HepG2 (cell line): ENCODE results near the gene PPHLN1. TPM values are rescaled to one million over a fixed set of nuclear protein-coding genes. Genes with fewer than 3 reads are reported as not detected.

Experiments used
- ATAC-seq: fragments of 200-7000 bp; cut with Tn5 transposase; 3 replicates; pipeline ENCODE4 v1.9.1; 2020; ENCODE audit warnings: mild to moderate bottlenecking, moderate library complexity
- BruUV-seq: library from RNA; stranded (reverse); fragments of 400-500 nt; replicated peaks from 2 replicates; lab custom pipeline; 2021; lab: Mats Ljungman, UMichigan
- CTCF ChIA-PET: fragments of 300-600 bp; formaldehyde crosslinking; extraction: SDS; loops from one replicate; lab custom pipeline; 2021; ENCODE audit warnings: low total read pairs, inconsistent platforms, low intra/inter-chr PET ratio; lab: Yijun Ruan, JAX
- POLR2A ChIA-PET: fragments of 350-600 bp; sonication (Branson Sonifier 250); formaldehyde crosslinking; loops from one replicate; lab custom pipeline; 2020; ENCODE audit warnings: antibody characterized with exemption, inconsistent platforms; lab: Yijun Ruan, JAX
- DNase-seq: peaks from one replicate; pipeline ENCODE4 v3.0.0-alpha.2; 2015; ENCODE audit warnings: low spot score
- FAIRE-seq: peaks from 3 replicates; lab custom pipeline; 2011; peaks lifted over from hg19 to GRCh38; lab: Jason Lieb, UNC
- H2AFZ ChIP-seq: one replicate; pipeline ENCODE4 v1.6.1; 2011; ENCODE audit warnings: low read length, inconsistent platforms
- H3K27ac ChIP-seq: fragments of 300-600 bp; 3 replicates; pipeline ENCODE4 v1.8.0; 2011; ENCODE audit warnings: mixed run types, mild to moderate bottlenecking, mixed read lengths, low read length, inconsistent platforms; ENCODE audit not compliant: insufficient read depth; ENCODE audit errors: extremely low read length
- H3K27me3 ChIP-seq, 2 experiments: fragments of 200-600 bp in 1 of 2; 2 replicates in 1 of 2; 3 replicates in 1 of 2; pipeline versions ENCODE4 v1.6.0 to v1.8.0; 2011; ENCODE audit warnings: low read length in 2 of 2, mild to moderate bottlenecking in 2 of 2, moderate library complexity in 2 of 2, inconsistent platforms in 1 of 2; ENCODE audit not compliant: insufficient read depth in 2 of 2, control insufficient read depth in 1 of 2
- H3K36me3 ChIP-seq, 2 experiments: fragments of 200-600 bp in 1 of 2; replicated peaks in 1 of 2; 2 replicates in 1 of 2; 3 replicates in 1 of 2; pipeline versions ENCODE4 v1.5.1 to v1.8.0; 2011; ENCODE audit warnings: low read length in 2 of 2, inconsistent platforms in 1 of 2; ENCODE audit not compliant: insufficient read depth in 2 of 2, control insufficient read depth in 1 of 2
- H3K4me1 ChIP-seq: 2 replicates; pipeline ENCODE4 v1.5.1; 2012; ENCODE audit warnings: low read length, inconsistent platforms; ENCODE audit not compliant: insufficient read depth
- H3K4me2 ChIP-seq: 2 replicates; pipeline ENCODE4 v1.6.0; 2011; ENCODE audit warnings: low read depth, low read length, inconsistent platforms
- H3K4me3 ChIP-seq, 3 experiments: fragments of 200-600 bp in 1 of 3; sonication (generic), shearing (Covaris generic) in 1 of 3; replicated peaks in 1 of 3; 2 replicates each; pipeline ENCODE4 v1.5.1; 2011 to 2016; ENCODE audit warnings: low read length in 3 of 3, inconsistent platforms in 2 of 3, low read depth in 2 of 3, mild to moderate bottlenecking in 2 of 3, control low read depth in 1 of 3, mixed read lengths in 1 of 3; ENCODE audit not compliant: insufficient read depth in 1 of 3
- H3K79me2 ChIP-seq: one replicate; pipeline ENCODE4 v1.6.1; 2011; ENCODE audit warnings: low read length, inconsistent platforms; ENCODE audit not compliant: insufficient read depth
- H3K9ac ChIP-seq: 2 replicates; pipeline ENCODE4 v1.6.0; 2011; ENCODE audit warnings: mild to moderate bottlenecking, low read depth, low read length, inconsistent platforms; ENCODE audit not compliant: insufficient read depth
- H3K9me3 ChIP-seq: 2 replicates; pipeline ENCODE4 v1.5.1; 2012; ENCODE audit warnings: mild to moderate bottlenecking, low read length
- H4K20me1 ChIP-seq: 2 replicates; pipeline ENCODE4 v1.6.0; 2011; ENCODE audit warnings: inconsistent platforms, mild to moderate bottlenecking, low read length, moderate library complexity; ENCODE audit not compliant: insufficient read depth
- CBX1 ChIP-seq: IDR thresholded peaks from one replicate; pipeline ENCODE4 v1.6.1; 2016; ENCODE audit warnings: antibody characterized with exemption, low read depth
- CHD4 ChIP-seq: fragments of 200-600 bp; sonication (generic); IDR thresholded peaks from 2 replicates; pipeline ENCODE4 v1.7.0; 2017; ENCODE audit warnings: mild to moderate bottlenecking, low read length, borderline replicate concordance
- FOSL1 ChIP-seq: sonication (generic); formaldehyde crosslinking; IDR thresholded peaks from 2 replicates; pipeline ENCODE4 v1.9.0; 2021; ENCODE audit warnings: missing genetic modification reagents, borderline replicate concordance
- IRF9 ChIP-seq: sonication (generic); formaldehyde crosslinking; IDR thresholded peaks from 2 replicates; pipeline ENCODE4 v1.8.0; 2022; ENCODE audit warnings: missing genetic modification reagents, mild to moderate bottlenecking, borderline replicate concordance
- JUN ChIP-seq: sonication (generic); formaldehyde crosslinking; IDR thresholded peaks from 2 replicates; pipeline ENCODE4 v1.4.0; 2020; ENCODE audit warnings: mild to moderate bottlenecking, missing genetic modification reagents
- MYC ChIP-seq: sonication (generic); formaldehyde crosslinking; IDR thresholded peaks from 2 replicates; pipeline ENCODE4 v1.9.0; 2021; ENCODE audit warnings: missing genetic modification reagents, borderline replicate concordance
- PTBP1 ChIP-seq: fragments of 200-400 bp; formaldehyde crosslinking; IDR thresholded peaks from 2 replicates; pipeline ENCODE4 v1.6.1; 2018; ENCODE audit warnings: low read length, low read depth; ENCODE audit not compliant: poor library complexity, severe bottlenecking
- SMARCE1 ChIP-seq: fragments of 450-650 bp; IDR thresholded peaks from 2 replicates; pipeline ENCODE4 v1.6.1; 2017; ENCODE audit warnings: borderline replicate concordance
- TGIF2 ChIP-seq: IDR thresholded peaks from 2 replicates; pipeline ENCODE4 v1.6.1; 2016; ENCODE audit warnings: control low read depth, missing compliant biosample characterization
- ZNF614 ChIP-seq: IDR thresholded peaks from 2 replicates; pipeline ENCODE4 v1.6.1; 2018; ENCODE audit warnings: missing biosample characterization, missing genetic modification reagents, inconsistent platforms, borderline replicate concordance
- ZSCAN25 ChIP-seq: sonication (generic); formaldehyde crosslinking; IDR thresholded peaks from 2 replicates; pipeline ENCODE4 v1.8.0; 2022; ENCODE audit warnings: mild to moderate bottlenecking, missing genetic modification reagents
- WGBS: methylation state at CpG from one replicate; pipeline ENCODE4 v1.1.6; 2017; ENCODE audit warnings: low lambda C conversion rate; 5-methylcytosine and 5-hydroxymethylcytosine counted together
- in situ Hi-C: cut with HindIII; loops from 2 replicates; pipeline ENCODE4 v1.10.0; 2017; ENCODE audit warnings: low pct_unique_long_range_greater_than_20kb; ENCODE audit not compliant: extremely low pct_ligation_motif_present
- intact Hi-C: fragments of 100-400 bp; cut with micrococcal nuclease; formaldehyde crosslinking; loops from one replicate; pipeline ENCODE4 v1.10.0; 2022; ENCODE audit not compliant: unreplicated experiment
- polyA plus RNA-seq, 8 experiments: library from polyadenylated mRNA; depleted of rRNA in 3 of 8; stranded (reverse) in 7 of 8; unstranded in 1 of 8; fragments of >200 nt; fragmentation: Illumina TruSeq in 4 of 8; extraction: Trizol in 4 of 8; gene quantifications; 2 replicates each; pipeline versions ENCODE4 v1.2.1 to v1.2.3, GENCODE V29; 2011 to 2016; ENCODE audit warnings: low read depth in 4 of 8, missing spikeins in 1 of 8, mixed read lengths in 1 of 8; ENCODE audit not compliant: insufficient read depth in 1 of 8
- total RNA-seq, 5 experiments: library from RNA; depleted of rRNA; stranded (reverse); fragments of >200 nt; fragmentation: Illumina TruSeq; extraction: Trizol; gene quantifications; 2 replicates each; pipeline ENCODE4 v1.2.3, GENCODE V29; 2016; ENCODE audit warnings: low read depth in 1 of 5
- TF ChIP-seq, protein P1 (sequence below): sonication (generic); formaldehyde crosslinking; IDR thresholded peaks from 2 replicates; pipeline ENCODE4 v1.5.0; 2020; ENCODE audit warnings: missing genetic modification reagents
- TF ChIP-seq, protein P2 (sequence below): sonication (generic); formaldehyde crosslinking; IDR thresholded peaks from 2 replicates; pipeline ENCODE4 v1.5.1; 2020; ENCODE audit warnings: mild to moderate bottlenecking, missing genetic modification reagents
- TF ChIP-seq, protein P3 (sequence below): sonication (generic); formaldehyde crosslinking; IDR thresholded peaks from 2 replicates; pipeline ENCODE4 v1.4.0; 2020; ENCODE audit warnings: missing genetic modification reagents, borderline replicate concordance
- TF ChIP-seq, protein P4 (sequence below): sonication (generic); formaldehyde crosslinking; IDR thresholded peaks from 2 replicates; pipeline ENCODE4 v1.4.0; 2020; ENCODE audit warnings: mild to moderate bottlenecking, missing genetic modification reagents, borderline replicate concordance

PPHLN1 gene
- total and polyA plus RNA-seq, 2 of the 13 experiments (the other 11 are each of a cell fraction or from before 2014, with no cell fraction given), result 43.4 to 66.0 TPM

DNA sequence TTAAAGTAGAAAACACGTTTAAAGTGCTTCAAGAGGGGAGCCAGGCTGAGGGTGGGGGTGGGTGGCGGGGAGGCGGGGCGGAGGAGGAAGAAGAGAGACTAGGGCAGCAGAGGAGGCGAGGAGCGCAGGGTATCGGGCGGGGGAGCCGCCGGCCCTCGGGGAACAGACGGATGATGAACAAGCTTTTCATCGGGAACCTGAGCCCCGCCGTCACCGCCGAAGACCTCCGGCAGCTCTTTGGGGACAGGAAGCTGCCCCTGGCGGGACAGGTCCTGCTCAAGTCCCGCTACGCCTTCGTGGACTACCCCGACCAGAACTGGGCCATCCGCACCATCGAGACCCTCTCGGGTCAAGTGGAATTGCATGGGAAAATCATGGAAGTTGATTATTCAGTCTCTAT, 39.2 kb upstream of the PPHLN1 start:
- H3K9ac ChIP-seq, result no peak overlapping the region
- DNase-seq (no peak), ATAC-seq (no peak), FAIRE-seq (no peak)
- ChIA-PET CTCF (no interaction called here), POLR2A (no interaction called here)
- H4K20me1 ChIP-seq, result no peaks in the 10 kb centered on the region
- intact Hi-C loops, result no loop called here
- no peak overlapping the region for H3K4me2 ChIP-seq
- no peaks in the 10 kb centered on the region for H3K79me2 ChIP-seq
- peaks cover 0 to 3% of the 10 kb centered on the region in 2 experiments; a peak in 1 of 5 replicates for H3K27me3 ChIP-seq
- H2AFZ ChIP-seq, result no peak overlapping the region
- no TSS peak for BruUV-seq
- TF ChIP-seq, protein P1, sequence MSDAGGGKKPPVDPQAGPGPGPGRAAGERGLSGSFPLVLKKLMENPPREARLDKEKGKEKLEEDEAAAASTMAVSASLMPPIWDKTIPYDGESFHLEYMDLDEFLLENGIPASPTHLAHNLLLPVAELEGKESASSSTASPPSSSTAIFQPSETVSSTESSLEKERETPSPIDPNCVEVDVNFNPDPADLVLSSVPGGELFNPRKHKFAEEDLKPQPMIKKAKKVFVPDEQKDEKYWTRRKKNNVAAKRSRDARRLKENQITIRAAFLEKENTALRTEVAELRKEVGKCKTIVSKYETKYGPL (CRISPR knock-in tag), result no peak
- no peak for TF ChIP-seq CBX1
- no peak for TF ChIP-seq CHD4
- TF ChIP-seq TGIF2 (CRISPR knock-in tag), result no peak
- no peak for TF ChIP-seq ZNF614
- TF ChIP-seq FOSL1 (CRISPR knock-in tag), result no peak
- TF ChIP-seq, protein P2, sequence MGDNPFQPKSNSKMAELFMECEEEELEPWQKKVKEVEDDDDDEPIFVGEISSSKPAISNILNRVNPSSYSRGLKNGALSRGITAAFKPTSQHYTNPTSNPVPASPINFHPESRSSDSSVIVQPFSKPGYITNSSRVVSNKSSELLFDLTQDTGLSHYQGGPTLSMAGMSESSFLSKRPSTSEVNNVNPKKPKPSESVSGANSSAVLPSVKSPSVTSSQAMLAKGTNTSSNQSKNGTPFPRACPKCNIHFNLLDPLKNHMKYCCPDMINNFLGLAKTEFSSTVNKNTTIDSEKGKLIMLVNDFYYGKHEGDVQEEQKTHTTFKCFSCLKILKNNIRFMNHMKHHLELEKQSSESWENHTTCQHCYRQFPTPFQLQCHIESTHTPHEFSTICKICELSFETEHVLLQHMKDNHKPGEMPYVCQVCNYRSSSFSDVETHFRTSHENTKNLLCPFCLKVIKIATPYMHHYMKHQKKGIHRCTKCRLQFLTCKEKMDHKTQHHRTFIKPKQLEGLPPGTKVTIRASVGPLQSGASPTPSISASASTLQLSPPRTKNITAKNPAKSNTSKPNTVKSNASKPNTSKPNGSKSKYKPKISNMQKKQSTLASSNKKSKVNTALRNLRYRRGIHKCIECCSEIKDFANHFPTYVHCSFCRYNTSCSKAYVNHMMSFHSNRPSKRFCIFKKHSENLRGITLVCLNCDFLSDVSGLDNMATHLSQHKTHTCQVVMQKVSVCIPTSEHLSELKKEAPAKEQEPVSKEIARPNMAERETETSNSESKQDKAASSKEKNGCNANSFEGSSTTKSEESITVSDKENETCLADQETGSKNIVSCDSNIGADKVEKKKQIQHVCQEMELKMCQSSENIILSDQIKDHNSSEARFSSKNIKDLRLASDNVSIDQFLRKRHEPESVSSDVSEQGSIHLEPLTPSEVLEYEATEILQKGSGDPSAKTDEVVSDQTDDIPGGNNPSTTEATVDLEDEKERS (CRISPR knock-in tag), result no peak
- TF ChIP-seq JUN (CRISPR knock-in tag), result no peak
- TF ChIP-seq ZSCAN25 (CRISPR knock-in tag), result no peak
- TF ChIP-seq SMARCE1, result no peak
- TF ChIP-seq, protein P3, sequence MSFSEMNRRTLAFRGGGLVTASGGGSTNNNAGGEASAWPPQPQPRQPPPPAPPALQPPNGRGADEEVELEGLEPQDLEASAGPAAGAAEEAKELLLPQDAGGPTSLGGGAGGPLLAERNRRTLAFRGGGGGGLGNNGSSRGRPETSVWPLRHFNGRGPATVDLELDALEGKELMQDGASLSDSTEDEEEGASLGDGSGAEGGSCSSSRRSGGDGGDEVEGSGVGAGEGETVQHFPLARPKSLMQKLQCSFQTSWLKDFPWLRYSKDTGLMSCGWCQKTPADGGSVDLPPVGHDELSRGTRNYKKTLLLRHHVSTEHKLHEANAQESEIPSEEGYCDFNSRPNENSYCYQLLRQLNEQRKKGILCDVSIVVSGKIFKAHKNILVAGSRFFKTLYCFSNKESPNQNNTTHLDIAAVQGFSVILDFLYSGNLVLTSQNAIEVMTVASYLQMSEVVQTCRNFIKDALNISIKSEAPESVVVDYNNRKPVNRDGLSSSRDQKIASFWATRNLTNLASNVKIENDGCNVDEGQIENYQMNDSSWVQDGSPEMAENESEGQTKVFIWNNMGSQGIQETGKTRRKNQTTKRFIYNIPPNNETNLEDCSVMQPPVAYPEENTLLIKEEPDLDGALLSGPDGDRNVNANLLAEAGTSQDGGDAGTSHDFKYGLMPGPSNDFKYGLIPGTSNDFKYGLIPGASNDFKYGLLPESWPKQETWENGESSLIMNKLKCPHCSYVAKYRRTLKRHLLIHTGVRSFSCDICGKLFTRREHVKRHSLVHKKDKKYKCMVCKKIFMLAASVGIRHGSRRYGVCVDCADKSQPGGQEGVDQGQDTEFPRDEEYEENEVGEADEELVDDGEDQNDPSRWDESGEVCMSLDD, result no peak
- TF ChIP-seq PTBP1, result no peak
- no peak for TF ChIP-seq MYC (CRISPR knock-in tag)
- TF ChIP-seq, protein P4, sequence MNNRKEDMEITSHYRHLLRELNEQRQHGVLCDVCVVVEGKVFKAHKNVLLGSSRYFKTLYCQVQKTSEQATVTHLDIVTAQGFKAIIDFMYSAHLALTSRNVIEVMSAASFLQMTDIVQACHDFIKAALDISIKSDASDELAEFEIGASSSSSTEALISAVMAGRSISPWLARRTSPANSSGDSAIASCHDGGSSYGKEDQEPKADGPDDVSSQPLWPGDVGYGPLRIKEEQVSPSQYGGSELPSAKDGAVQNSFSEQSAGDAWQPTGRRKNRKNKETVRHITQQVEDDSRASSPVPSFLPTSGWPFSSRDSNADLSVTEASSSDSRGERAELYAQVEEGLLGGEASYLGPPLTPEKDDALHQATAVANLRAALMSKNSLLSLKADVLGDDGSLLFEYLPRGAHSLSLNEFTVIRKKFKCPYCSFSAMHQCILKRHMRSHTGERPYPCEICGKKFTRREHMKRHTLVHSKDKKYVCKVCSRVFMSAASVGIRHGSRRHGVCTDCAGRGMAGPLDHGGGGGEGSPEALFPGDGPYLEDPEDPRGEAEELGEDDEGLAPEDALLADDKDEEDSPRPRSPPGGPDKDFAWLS (CRISPR knock-in tag), result no peak
- no peak for TF ChIP-seq IRF9
- WGBS, result 64% methylated on average over 18 of the region's 26 CpGs
- H3K4me3 ChIP-seq, result no peak overlapping the region
- in situ Hi-C loops, result no loop called here
- H3K4me1 ChIP-seq, result peaks cover 10% of the 10 kb centered on the region
- H3K36me3 ChIP-seq, result no peaks in the 10 kb centered on the region
- no peak overlapping the region for H3K27ac ChIP-seq
- no peaks in the 10 kb centered on the region for H3K9me3 ChIP-seq
